Measurements from ENCODE around the gene PLEKHM1. TPM values are rescaled to one million over a fixed set of nuclear protein-coding genes. Genes with fewer than 3 reads are reported as not detected.

PLEKHM1 gene
- total and polyA plus RNA-seq, 2 donors (not counting 3 experiments of a cell fraction or from before 2014, with no cell fraction given): 29.7 to 52.0 TPM

- Histone ChIP-seq H3K9me3 (replicated peaks; ENCODE audit: control insufficient read depth, insufficient read depth, low read length) (no peaks in the 10 kb centered on the region), H3K4me1 (ENCODE audit: control insufficient read depth, extremely low read depth, insufficient read depth, low read length) (peaks cover 3% of the 10 kb centered on the region), H3K9ac (replicated peaks; ENCODE audit: extremely low read depth, insufficient read depth, low read length) (no peak overlapping the region), H3K79me2 (ENCODE audit: control insufficient read depth, insufficient read depth, low read length) (no peaks in the 10 kb centered on the region), H3K4me2 (ENCODE audit: insufficient read depth, low read length) (no peak overlapping the region), H3K36me3 (ENCODE audit: control insufficient read depth in 2 of 2, extremely low read depth in 1 of 2, insufficient read depth in 2 of 2, low read length in 2 of 2) (no peaks in the 10 kb centered on the region), H4K20me1 (replicated peaks; ENCODE audit: control insufficient read depth, extremely low read depth, insufficient read depth, low read length) (no peaks in the 10 kb centered on the region), H3K4me3 (replicated peaks in 1 of 3; ENCODE audit: insufficient read depth in 1 of 3, low read depth in 1 of 3, low read length in 3 of 3) (no peak overlapping the region), H3K27ac (ENCODE audit: insufficient read depth, low read depth, low read length) (no peak overlapping the region), H2AFZ (ENCODE audit: low read depth, low read length) (no peak overlapping the region), H3K9me1 (replicated peaks; ENCODE audit: control insufficient read depth, extremely low read depth, insufficient read depth, low read length) (no peaks in the 10 kb centered on the region), H3K27me3 (ENCODE audit: control insufficient read depth in 2 of 2, insufficient read depth in 2 of 2, low read length in 2 of 2) (no peaks in the 10 kb centered on the region)
- ChIA-PET CTCF (interaction anchor here (0.6 to 2.0 kb wide), 7 partner anchors 12 to 211 kb away, joined by 3 to 13 read pairs (median 3); no protein-coding TSS in a partner anchor), POLR2A (no interaction called here)
- TF ChIP-seq POLR2A (IDR thresholded peaks at IDR 0.05; ENCODE audit: low read depth, low read length) (no peak), GATA2 (IDR thresholded peaks at IDR 0.05; ENCODE audit: insufficient read depth, insufficient read length, low read depth, low read length) (no peak), FOS (IDR thresholded peaks at IDR 0.05; ENCODE audit: borderline replicate concordance, insufficient read depth, low read length) (no peak), MYC (IDR thresholded peaks at IDR 0.05; ENCODE audit: low read depth, low read length) (no peak), JUN (IDR thresholded peaks at IDR 0.05; ENCODE audit: borderline replicate concordance, insufficient read depth, insufficient read length, low read depth) (no peak), EZH2 (IDR thresholded peaks at IDR 0.05; ENCODE audit: borderline replicate concordance, low read depth, low read length, severe bottlenecking) (no peak), POLR2AphosphoS5 (IDR thresholded peaks at IDR 0.05; ENCODE audit: insufficient read depth, low read depth, low read length) (no peak)
- TF ChIP-seq, protein P1, sequence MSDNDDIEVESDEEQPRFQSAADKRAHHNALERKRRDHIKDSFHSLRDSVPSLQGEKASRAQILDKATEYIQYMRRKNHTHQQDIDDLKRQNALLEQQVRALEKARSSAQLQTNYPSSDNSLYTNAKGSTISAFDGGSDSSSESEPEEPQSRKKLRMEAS (IDR thresholded peaks at IDR 0.05; ENCODE audit: insufficient read depth, insufficient read length): no peak
- TF ChIP-seq, protein P2, sequence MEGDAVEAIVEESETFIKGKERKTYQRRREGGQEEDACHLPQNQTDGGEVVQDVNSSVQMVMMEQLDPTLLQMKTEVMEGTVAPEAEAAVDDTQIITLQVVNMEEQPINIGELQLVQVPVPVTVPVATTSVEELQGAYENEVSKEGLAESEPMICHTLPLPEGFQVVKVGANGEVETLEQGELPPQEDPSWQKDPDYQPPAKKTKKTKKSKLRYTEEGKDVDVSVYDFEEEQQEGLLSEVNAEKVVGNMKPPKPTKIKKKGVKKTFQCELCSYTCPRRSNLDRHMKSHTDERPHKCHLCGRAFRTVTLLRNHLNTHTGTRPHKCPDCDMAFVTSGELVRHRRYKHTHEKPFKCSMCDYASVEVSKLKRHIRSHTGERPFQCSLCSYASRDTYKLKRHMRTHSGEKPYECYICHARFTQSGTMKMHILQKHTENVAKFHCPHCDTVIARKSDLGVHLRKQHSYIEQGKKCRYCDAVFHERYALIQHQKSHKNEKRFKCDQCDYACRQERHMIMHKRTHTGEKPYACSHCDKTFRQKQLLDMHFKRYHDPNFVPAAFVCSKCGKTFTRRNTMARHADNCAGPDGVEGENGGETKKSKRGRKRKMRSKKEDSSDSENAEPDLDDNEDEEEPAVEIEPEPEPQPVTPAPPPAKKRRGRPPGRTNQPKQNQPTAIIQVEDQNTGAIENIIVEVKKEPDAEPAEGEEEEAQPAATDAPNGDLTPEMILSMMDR (IDR thresholded peaks at IDR 0.05; ENCODE audit: extremely low read depth in 1 of 2, insufficient read depth in 1 of 2, low read depth in 1 of 2, low read length in 2 of 2): no peak
- TSS peak; percentile 16 for BruUV-seq (replicated peaks)
- dilution Hi-C loops (cut with MboI; ENCODE audit: extremely low pct_ligation_motif_present, low sequenced_read_pairs) (no loop called here), intact Hi-C loops (cut with micrococcal nuclease) (loop anchor here (2.0 kb wide), 2 partner anchors 34 to 210 kb away; no protein-coding TSS in a partner anchor)
- no peak for DNase-seq (ENCODE audit: low read depth, low spot score)
- no peak for FAIRE-seq
Measured at GRCh38 chr17:45428931-45429338, 61.6 kb downstream of the PLEKHM1 start.

Data from endothelial cell of umbilical vein (primary cell).